NCI-H2107 treated with DMSO at 0.1 percent for 48 hours (cell line): ENCODE measurements around the gene PCDHB10.
"Not testable (repeated sequence)": the region's sequence is repeated elsewhere in the genome, so short reads cannot be mapped to it uniquely, and the experiment has no call there.

Source experiments
- DNase-seq: peaks from one replicate; lab custom pipeline; 2025; ENCODE audit not compliant: unreplicated experiment; lab: John Stamatoyannopoulos, UW

The PCDHB10 gene

DNA sequence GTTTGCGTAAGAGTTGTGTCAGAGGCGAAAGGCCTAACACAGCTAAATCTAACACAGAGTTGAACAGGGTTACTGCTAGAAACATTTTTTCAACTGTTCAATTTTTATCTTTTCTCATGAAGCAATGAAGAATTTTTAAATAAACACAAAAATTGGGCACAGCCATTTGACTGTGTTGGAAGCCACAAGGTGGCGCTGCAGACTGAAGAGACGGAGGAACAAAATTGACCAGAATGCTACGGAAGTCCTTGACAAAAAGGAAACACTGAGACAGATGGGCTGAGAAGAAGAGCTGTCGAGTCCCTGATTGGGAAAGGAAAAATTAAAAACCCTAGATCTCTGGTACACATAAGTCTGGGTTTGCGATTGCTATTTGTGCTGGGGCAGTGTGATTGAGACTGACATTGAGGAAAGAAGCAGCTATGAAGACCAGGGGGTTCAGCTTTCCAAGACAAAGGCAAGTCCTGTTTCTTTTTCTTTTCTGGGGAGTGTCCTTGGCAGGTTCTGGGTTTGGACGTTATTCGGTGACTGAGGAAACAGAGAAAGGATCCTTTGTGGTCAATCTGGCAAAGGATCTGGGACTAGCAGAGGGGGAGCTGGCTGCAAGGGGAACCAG, 5.1 kb upstream of the PCDHB10 start, which contains the start of gene PCDHB9:
Gene PCDHB9 (plus strand): TSS at position 265 of the 616 bp plus-strand sequence. CDS start 158 bp downstream, at position 423.
- DNase-seq, result peak; percentile 56

- not testable (repeated sequence) for DNase-seq
These were observed 3.5 kb upstream of the PCDHB10 start for GRCh38 chr5:141188682-141189081.

DNA sequence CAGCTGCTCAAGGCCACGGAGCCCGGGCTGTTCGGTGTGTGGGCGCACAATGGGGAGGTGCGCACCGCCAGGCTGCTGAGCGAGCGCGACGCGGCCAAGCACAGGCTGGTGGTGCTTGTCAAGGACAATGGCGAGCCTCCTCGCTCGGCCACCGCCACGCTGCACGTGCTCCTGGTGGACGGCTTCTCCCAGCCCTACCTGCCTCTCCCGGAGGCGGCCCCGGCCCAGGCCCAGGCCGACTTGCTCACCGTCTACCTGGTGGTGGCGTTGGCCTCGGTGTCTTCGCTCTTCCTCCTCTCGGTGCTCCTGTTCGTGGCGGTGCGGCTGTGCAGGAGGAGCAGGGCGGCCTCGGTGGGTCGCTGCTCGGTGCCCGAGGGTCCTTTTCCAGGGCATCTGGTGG, 3.0 kb upstream of the PCDHB10 start:
- not testable (repeated sequence) for DNase-seq

DNA sequence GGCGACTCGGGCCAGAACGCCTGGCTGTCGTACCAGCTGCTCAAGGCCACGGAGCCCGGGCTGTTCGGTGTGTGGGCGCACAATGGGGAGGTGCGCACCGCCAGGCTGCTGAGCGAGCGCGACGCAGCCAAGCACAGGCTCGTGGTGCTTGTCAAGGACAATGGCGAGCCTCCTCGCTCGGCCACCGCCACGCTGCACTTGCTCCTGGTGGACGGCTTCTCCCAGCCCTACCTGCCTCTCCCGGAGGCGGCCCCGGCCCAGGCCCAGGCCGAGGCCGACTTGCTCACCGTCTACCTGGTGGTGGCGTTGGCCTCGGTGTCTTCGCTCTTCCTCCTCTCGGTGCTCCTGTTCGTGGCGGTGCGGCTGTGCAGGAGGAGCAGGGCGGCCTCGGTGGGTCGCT, 2.2 kb downstream of the PCDHB10 start:
- not testable (repeated sequence) for DNase-seq

- DNase-seq, result no peak
These were observed 4.2 kb downstream of the PCDHB10 start for GRCh38 chr5:141196363-141196762.

DNA sequence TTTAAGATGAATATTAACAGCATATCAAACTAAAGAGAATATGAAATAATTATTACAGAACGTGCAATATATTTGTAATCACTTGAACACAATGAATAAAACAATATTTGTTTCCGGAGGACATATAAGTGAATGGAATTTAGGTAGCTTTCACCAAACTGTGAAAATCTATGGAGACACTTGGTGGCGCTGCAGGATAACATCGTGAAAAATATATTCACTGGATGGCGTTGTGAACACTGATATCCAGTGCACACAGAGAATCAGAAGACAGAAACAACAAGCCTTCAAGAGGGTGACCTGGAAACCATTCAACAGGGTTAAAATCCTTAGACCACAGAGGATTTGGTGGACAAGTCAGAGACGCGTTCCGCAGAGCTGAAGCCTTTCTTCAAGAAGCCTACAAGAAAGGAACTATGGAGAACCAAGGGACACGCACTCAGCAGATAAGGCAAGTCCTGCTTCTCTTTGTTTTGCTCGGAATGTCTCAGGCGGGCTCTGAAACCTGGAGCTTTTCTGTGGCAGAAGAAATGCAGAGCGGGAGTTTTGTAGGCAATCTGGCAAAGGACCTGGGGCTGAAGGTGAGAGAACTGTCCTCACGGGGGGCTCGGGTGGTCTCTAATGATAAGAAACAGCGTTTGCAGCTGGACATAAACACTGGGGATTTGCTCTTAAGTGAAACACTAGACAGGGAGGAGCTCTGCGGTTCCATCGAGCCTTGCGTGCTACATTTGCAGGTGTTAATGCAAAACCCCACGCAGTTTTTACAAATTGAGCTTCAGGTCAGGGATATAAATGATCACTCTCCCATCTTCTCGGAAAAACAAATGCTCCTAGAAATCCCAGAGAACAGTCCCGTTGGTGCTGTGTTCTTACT, 7.4 kb downstream of the PCDHB10 start, which contains the start of gene PCDHB11:
Gene PCDHB11 (plus strand): TSS at position 269 of the 877 bp plus-strand sequence. CDS start 148 bp downstream, at position 417.
- DNase-seq, result no peak

- not testable (repeated sequence) for DNase-seq
These were observed 9.0 kb downstream of the PCDHB10 start for GRCh38 chr5:141201126-141201525.

DNA sequence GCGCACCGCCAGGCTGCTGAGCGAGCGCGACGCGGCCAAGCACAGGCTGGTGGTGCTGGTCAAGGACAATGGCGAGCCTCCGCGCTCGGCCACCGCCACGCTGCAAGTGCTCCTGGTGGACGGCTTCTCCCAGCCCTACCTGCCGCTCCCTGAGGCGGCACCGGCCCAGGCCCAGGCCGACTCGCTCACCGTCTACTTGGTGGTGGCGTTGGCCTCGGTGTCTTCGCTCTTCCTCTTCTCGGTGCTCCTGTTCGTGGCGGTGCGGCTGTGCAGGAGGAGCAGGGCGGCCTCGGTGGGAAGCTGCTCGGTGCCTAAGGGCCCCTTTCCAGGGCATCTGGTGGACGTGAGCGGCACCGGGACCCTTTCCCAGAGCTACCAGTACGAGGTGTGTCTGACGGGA, 9.5 kb downstream of the PCDHB10 start:
- not testable (repeated sequence) for DNase-seq

GRCh38 chr5:141208478-141208877, 16.3 kb downstream of the PCDHB10 start, which contains the start of gene PCDHB12:
PCDHB12 (plus strand) TSS chr5:141208719; CDS start chr5:141208908, 189 bp downstream.
- DNase-seq, result no peak

DNA sequence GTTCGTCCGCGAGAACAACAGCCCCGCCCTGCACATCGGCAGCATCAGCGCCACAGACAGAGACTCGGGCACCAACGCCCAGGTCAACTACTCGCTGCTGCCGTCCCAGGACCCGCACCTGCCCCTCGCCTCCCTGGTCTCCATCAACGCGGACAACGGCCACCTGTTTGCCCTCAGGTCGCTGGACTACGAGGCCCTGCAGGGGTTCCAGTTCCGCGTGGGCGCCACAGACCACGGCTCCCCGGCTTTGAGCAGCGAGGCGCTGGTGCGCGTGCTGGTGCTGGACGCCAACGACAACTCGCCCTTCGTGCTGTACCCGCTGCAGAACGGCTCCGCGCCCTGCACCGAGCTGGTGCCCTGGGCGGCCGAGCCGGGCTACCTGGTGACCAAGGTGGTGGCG, 18.1 kb downstream of the PCDHB10 start:
- DNase-seq, result not testable (repeated sequence)

DNA sequence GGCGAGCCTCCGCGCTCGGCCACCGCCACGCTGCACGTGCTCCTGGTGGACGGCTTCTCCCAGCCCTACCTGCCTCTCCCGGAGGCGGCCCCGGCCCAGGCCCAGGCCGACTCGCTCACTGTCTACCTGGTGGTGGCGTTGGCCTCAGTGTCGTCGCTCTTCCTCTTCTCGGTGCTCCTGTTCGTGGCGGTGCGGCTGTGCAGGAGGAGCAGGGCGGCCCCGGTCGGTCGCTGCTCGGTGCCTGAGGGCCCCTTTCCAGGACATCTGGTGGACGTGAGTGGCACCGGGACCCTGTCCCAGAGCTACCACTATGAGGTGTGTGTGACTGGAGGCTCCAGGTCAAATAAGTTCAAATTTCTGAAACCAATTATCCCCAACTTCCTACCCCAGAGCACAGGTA, 18.7 kb downstream of the PCDHB10 start:
- DNase-seq, result not testable (repeated sequence)

GRCh38 chr5:141213656-141214339, 21.6 kb downstream of the PCDHB10 start, which contains the start of gene PCDHB13:
PCDHB13 (plus strand) TSS chr5:141213919; CDS start chr5:141214124, 205 bp downstream.
- not testable (repeated sequence) for DNase-seq

DNA sequence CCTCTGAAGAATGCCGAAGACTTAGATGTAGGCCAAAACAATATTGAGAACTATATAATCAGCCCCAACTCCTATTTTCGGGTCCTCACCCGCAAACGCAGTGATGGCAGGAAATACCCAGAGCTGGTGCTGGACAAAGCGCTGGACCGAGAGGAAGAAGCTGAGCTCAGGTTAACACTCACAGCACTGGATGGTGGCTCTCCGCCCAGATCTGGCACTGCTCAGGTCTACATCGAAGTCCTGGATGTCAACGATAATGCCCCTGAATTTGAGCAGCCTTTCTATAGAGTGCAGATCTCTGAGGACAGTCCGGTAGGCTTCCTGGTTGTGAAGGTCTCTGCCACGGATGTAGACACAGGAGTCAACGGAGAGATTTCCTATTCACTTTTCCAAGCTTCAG, 22.4 kb downstream of the PCDHB10 start:
- DNase-seq, result not testable (repeated sequence)

GRCh38 chr5:141215504-141215903, 23.4 kb downstream of the PCDHB10 start:
- not testable (repeated sequence) for DNase-seq

DNA sequence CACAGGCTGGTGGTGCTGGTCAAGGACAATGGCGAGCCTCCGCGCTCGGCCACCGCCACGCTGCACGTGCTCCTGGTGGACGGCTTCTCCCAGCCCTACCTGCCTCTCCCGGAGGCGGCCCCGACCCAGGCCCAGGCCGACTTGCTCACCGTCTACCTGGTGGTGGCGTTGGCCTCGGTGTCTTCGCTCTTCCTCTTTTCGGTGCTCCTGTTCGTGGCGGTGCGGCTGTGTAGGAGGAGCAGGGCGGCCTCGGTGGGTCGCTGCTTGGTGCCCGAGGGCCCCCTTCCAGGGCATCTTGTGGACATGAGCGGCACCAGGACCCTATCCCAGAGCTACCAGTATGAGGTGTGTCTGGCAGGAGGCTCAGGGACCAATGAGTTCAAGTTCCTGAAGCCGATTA, 23.9 kb downstream of the PCDHB10 start:
- not testable (repeated sequence) for DNase-seq

GRCh38 chr5:141223112-141223783, 31.1 kb downstream of the PCDHB10 start, which contains the start of gene PCDHB14:
PCDHB14 (plus strand) TSS chr5:141223343; CDS start chr5:141223506, 163 bp downstream.
- peak; percentile 1 for DNase-seq

DNA sequence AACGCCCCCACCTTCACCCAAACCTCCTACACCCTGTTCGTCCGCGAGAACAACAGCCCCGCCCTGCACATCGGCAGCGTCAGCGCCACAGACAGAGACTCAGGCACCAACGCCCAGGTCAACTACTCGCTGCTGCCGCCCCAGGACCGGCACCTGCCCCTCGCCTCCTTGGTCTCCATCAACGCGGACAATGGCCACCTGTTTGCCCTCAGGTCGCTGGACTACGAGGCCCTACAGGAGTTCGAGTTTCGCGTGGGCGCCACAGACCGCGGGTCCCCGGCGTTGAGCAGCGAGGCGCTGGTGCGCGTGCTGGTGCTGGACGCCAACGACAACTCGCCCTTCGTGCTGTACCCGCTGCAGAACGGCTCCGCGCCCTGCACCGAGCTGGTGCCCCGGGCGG, 32.7 kb downstream of the PCDHB10 start:
- DNase-seq, result not testable (repeated sequence)

DNA sequence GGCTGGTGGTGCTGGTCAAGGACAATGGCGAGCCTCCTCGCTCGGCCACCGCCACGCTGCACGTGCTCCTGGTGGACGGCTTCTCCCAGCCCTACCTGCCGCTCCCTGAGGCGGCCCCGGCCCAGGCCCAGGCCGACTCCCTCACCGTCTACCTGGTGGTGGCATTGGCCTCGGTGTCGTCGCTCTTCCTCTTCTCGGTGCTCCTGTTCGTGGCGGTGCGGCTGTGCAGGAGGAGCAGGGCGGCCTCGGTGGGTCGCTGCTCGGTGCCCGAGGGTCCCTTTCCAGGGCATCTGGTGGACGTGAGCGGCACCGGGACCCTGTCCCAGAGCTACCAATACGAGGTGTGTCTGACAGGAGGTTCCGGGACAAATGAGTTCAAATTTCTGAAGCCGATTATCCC, 33.3 kb downstream of the PCDHB10 start:
- DNase-seq, result not testable (repeated sequence)

- DNase-seq, result no peak
These were observed 42.0 kb downstream of the PCDHB10 start for GRCh38 chr5:141234109-141234667.

- DNase-seq, result not testable (repeated sequence)
These were observed 43.8 kb downstream of the PCDHB10 start for GRCh38 chr5:141235922-141236321.
